ENCODE measurements around the gene RHOF. TPM values are rescaled to one million over a fixed set of nuclear protein-coding genes. Genes with fewer than 3 reads are reported as not detected.

Gene RHOF
- total RNA-seq, 2 experiments from 2014 or later: 100.0 to 105 TPM

- H3K4me1 Mint-ChIP-seq: peaks cover 74% of the 10 kb centered on the region
- H3K36me3 Mint-ChIP-seq (ENCODE audit: low read depth): peaks cover 52% of the 10 kb centered on the region
- H3K9me3 Mint-ChIP-seq (ENCODE audit: low read depth): no peaks in the 10 kb centered on the region
These were observed 11.2 kb downstream of the RHOF start for GRCh38 chr12:121781998-121782979.

GRCh38 chr12:121781484-121781997 lies 11.9 kb downstream of the RHOF start:
- Mint-ChIP-seq H3K9me3 (ENCODE audit: low read depth) (no peaks in the 10 kb centered on the region), H3K4me1 (peaks cover 69% of the 10 kb centered on the region), H3K27ac (peak overlapping the region; percentile 96), H3K27me3 (no peaks in the 10 kb centered on the region), H3K36me3 (ENCODE audit: low read depth) (peaks cover 45% of the 10 kb centered on the region), H3K4me3 (peak overlapping the region; percentile 68)
- intact Hi-C loops (cut with DNase I, micrococcal nuclease): loop anchor here in 1 of 2 experiments (10.0 kb wide), 1 partner anchor 317 kb away; no protein-coding TSS in a partner anchor
- CTCF ChIA-PET: interaction anchor here (0.6 to 15.9 kb wide), 16 partner anchors 9 to 377 kb away, joined by 3 to 343 read pairs (median 4); partner anchors contain the start of genes CFAP251, PSMD9 and RHOF
- DNase-seq: no peak
- ATAC-seq: peak; percentile 3
- POLR2A ChIA-PET: interaction anchor here (0.5 to 1.9 kb wide), 10 partner anchors 8 to 229 kb away, joined by 3 to 28 read pairs (median 4); partner anchors contain the start of genes PSMD9 and RHOF

More at GRCh38 chr12:121781998-121782979, 11.2 kb downstream of the RHOF start:
- Mint-ChIP-seq H3K4me3 (peak overlapping the region; percentile 68), H3K27me3 (no peaks in the 10 kb centered on the region), H3K27ac (peak overlapping the region; percentile 96)
- DNase-seq (peak; percentile 85), ATAC-seq (peak; percentile 77)
- ChIA-PET CTCF (interaction anchor here (0.6 to 15.9 kb wide), 19 partner anchors 9 to 378 kb away, joined by 3 to 343 read pairs (median 4); partner anchors contain the start of genes CFAP251, PSMD9 and RHOF), POLR2A (interaction anchor here (0.5 to 1.9 kb wide), 11 partner anchors 9 to 316 kb away, joined by 3 to 28 read pairs (median 5); partner anchors contain the start of genes PSMD9 and RHOF)
- intact Hi-C loops (cut with DNase I, micrococcal nuclease): loop anchor here (1.0 to 10.0 kb wide), 2 partner anchors 12 to 317 kb away; no protein-coding TSS in a partner anchor

- no peak for ATAC-seq
- no peaks in the 10 kb centered on the region for H3K27me3 Mint-ChIP-seq
- H3K4me1 Mint-ChIP-seq: peaks cover 64% of the 10 kb centered on the region
- ChIA-PET CTCF (interaction anchor here (1.2 to 15.9 kb wide), 5 partner anchors 14 to 227 kb away, joined by 3 to 343 read pairs (median 4); partner anchors contain the start of genes PSMD9 and RHOF), POLR2A (no interaction called here)
- DNase-seq: no peak
- no peak overlapping the region for H3K4me3 Mint-ChIP-seq
- no peaks in the 10 kb centered on the region for H3K9me3 Mint-ChIP-seq (ENCODE audit: low read depth)
- intact Hi-C loops (cut with DNase I, micrococcal nuclease): loop anchor here in 1 of 2 experiments (10.0 kb wide), 1 partner anchor 316 kb away; no protein-coding TSS in a partner anchor
- H3K36me3 Mint-ChIP-seq (ENCODE audit: low read depth): peaks cover 40% of the 10 kb centered on the region
- H3K27ac Mint-ChIP-seq: peak overlapping the region; percentile 96
These were observed 13.1 kb downstream of the RHOF start for GRCh38 chr12:121780429-121780828.

- DNase-seq: no peak
- CTCF ChIA-PET: interaction anchor here (15.9 kb wide), 1 partner anchor 15 kb away, joined by 343 read pairs; the partner anchor contains the start of gene RHOF
- peaks cover 35% of the 10 kb centered on the region for H3K36me3 Mint-ChIP-seq (ENCODE audit: low read depth)
- H3K27ac Mint-ChIP-seq: no peak overlapping the region
- H3K27me3 Mint-ChIP-seq: no peaks in the 10 kb centered on the region
- no peak overlapping the region for H3K4me3 Mint-ChIP-seq
- ATAC-seq: no peak
- intact Hi-C loops (cut with DNase I, micrococcal nuclease): loop anchor here in 1 of 2 experiments (5.0 kb wide), 1 partner anchor 33 kb away; no protein-coding TSS in a partner anchor
- peaks cover 54% of the 10 kb centered on the region for H3K4me1 Mint-ChIP-seq
- POLR2A ChIA-PET: interaction anchor here (0.5 to 0.6 kb wide), 2 partner anchors 217 to 311 kb away, joined by 6 to 7 read pairs; no protein-coding TSS in a partner anchor
- H3K9me3 Mint-ChIP-seq (ENCODE audit: low read depth): no peaks in the 10 kb centered on the region
These were observed 14.0 kb downstream of the RHOF start for GRCh38 chr12:121779422-121779895.

GRCh38 chr12:121778567-121779421 lies 14.7 kb downstream of the RHOF start:
- CTCF ChIA-PET: interaction anchor here (3.1 to 15.9 kb wide), 2 partner anchors 15 to 32 kb away, joined by 16 to 343 read pairs; partner anchors contain the start of gene RHOF
- intact Hi-C loops (cut with DNase I, micrococcal nuclease): loop anchor here in 1 of 2 experiments (5.0 kb wide), 1 partner anchor 34 kb away; no protein-coding TSS in a partner anchor
- Mint-ChIP-seq H3K4me3 (no peak overlapping the region), H3K27ac (peak overlapping the region; percentile 48), H3K4me1 (peaks cover 48% of the 10 kb centered on the region), H3K27me3 (no peaks in the 10 kb centered on the region), H3K36me3 (ENCODE audit: low read depth) (peaks cover 33% of the 10 kb centered on the region), H3K9me3 (ENCODE audit: low read depth) (no peaks in the 10 kb centered on the region)
- ATAC-seq (no peak), DNase-seq (no peak)
- POLR2A ChIA-PET: interaction anchor here (0.5 to 0.6 kb wide), 2 partner anchors 216 to 310 kb away, joined by 6 to 7 read pairs; no protein-coding TSS in a partner anchor

GRCh38 chr12:121776190-121777098 lies 17.0 kb downstream of the RHOF start:
- H3K4me3 Mint-ChIP-seq: no peak overlapping the region
- H3K4me1 Mint-ChIP-seq: peaks cover 28% of the 10 kb centered on the region
- H3K36me3 Mint-ChIP-seq (ENCODE audit: low read depth): peaks cover 26% of the 10 kb centered on the region
- DNase-seq (peak; percentile 95), ATAC-seq (peak; percentile 72)
- ChIA-PET POLR2A (interaction anchor here (0.7 kb wide), 2 partner anchors 86 to 105 kb away, joined by 6 read pairs; no protein-coding TSS in a partner anchor), CTCF (interaction anchor here (0.7 to 15.9 kb wide), 9 partner anchors 8 to 63 kb away, joined by 3 to 343 read pairs (median 4); partner anchors contain the start of genes RHOF and TMEM120B)
- H3K27me3 Mint-ChIP-seq: no peaks in the 10 kb centered on the region
- H3K27ac Mint-ChIP-seq: no peak overlapping the region
- intact Hi-C loops (cut with DNase I, micrococcal nuclease): loop anchor here (1.0 to 5.0 kb wide), 4 partner anchors 18 to 112 kb away; partner anchors contain the start of gene PSMD9 (in 1 of the 2)
- H3K9me3 Mint-ChIP-seq (ENCODE audit: low read depth): no peaks in the 10 kb centered on the region

- Mint-ChIP-seq H3K4me3 (no peak overlapping the region), H3K27me3 (no peaks in the 10 kb centered on the region), H3K4me1 (peaks cover 20% of the 10 kb centered on the region), H3K36me3 (ENCODE audit: low read depth) (peaks cover 23% of the 10 kb centered on the region), H3K27ac (no peak overlapping the region), H3K9me3 (ENCODE audit: low read depth) (no peaks in the 10 kb centered on the region)
- POLR2A ChIA-PET: no interaction called here
- intact Hi-C loops (cut with DNase I, micrococcal nuclease): loop anchor here in 1 of 2 experiments (5.0 kb wide), 1 partner anchor 37 kb away; no protein-coding TSS in a partner anchor
- no peak for DNase-seq
- CTCF ChIA-PET: interaction anchor here (0.6 to 15.9 kb wide), 3 partner anchors 10 to 57 kb away, joined by 4 to 343 read pairs (median 4); partner anchors contain the start of gene RHOF
- no peak for ATAC-seq
These were observed 18.0 kb downstream of the RHOF start for GRCh38 chr12:121775501-121775900.

- Mint-ChIP-seq H3K4me3 (no peak overlapping the region), H3K27me3 (no peaks in the 10 kb centered on the region), H3K36me3 (ENCODE audit: low read depth) (peaks cover 18% of the 10 kb centered on the region), H3K9me3 (ENCODE audit: low read depth) (no peaks in the 10 kb centered on the region), H3K27ac (no peak overlapping the region), H3K4me1 (peaks cover 16% of the 10 kb centered on the region)
- ChIA-PET CTCF (interaction anchor here (0.6 to 15.9 kb wide), 4 partner anchors 11 to 77 kb away, joined by 4 to 343 read pairs (median 7); partner anchors contain the start of gene RHOF), POLR2A (no interaction called here)
- intact Hi-C loops (cut with DNase I, micrococcal nuclease): loop anchor here (5.0 kb wide), 3 partner anchors 37 to 273 kb away; no protein-coding TSS in a partner anchor
- ATAC-seq: no peak
- DNase-seq: no peak
These were observed 18.5 kb downstream of the RHOF start for GRCh38 chr12:121774968-121775474.

Data from activated CD4-positive, alpha-beta T cell treated with anti-CD3 and anti-CD28 coated beads for 36 hours (primary cell).